Spleen (tissue), 11 donors: ENCODE data around the gene SSBP3. TPM values are rescaled to one million over a fixed set of nuclear protein-coding genes. Genes with fewer than 3 reads are reported as not detected.
A peak's percentile ranks its signal among the peaks of the same experiment; 100 is the strongest.

Experiments
- DNase-seq: peaks from one replicate; pipeline ENCODE4 v3.0.0-alpha.2; 2020
- H3K27ac ChIP-seq, 8 donors: fragments of 200-600 bp; sonication (generic) in 7 of 8; 1 replicate in 4 of 8; 2 replicates in 4 of 8; pipeline versions ENCODE4 v1.5.0 to v1.8.0; 2016 to 2021; ENCODE audit warnings: inconsistent platforms in 4 of 8, mild to moderate bottlenecking in 4 of 8, moderate library complexity in 1 of 8
- H3K27me3 ChIP-seq, 7 donors: fragments of 200-600 bp; sonication (generic) in 6 of 7; replicated peaks in 1 of 7; 1 replicate in 4 of 7; 2 replicates in 3 of 7; pipeline versions ENCODE4 v1.5.0 to v1.8.0; 2016 to 2021; ENCODE audit warnings: inconsistent platforms in 3 of 7, mild to moderate bottlenecking in 1 of 7
- H3K36me3 ChIP-seq, 6 donors: fragments of 200-600 bp; sonication (generic) in 5 of 6; 1 replicate in 4 of 6; 2 replicates in 2 of 6; pipeline versions ENCODE4 v1.5.0 to v1.8.0; 2016 to 2021; ENCODE audit warnings: inconsistent platforms in 2 of 6
- H3K4me1 ChIP-seq, 6 donors: fragments of 200-600 bp; sonication (generic) in 5 of 6; 1 replicate in 3 of 6; 2 replicates in 3 of 6; pipeline versions ENCODE4 v1.5.0 to v1.8.0; 2016 to 2021; ENCODE audit warnings: inconsistent platforms in 3 of 6
- H3K4me3 ChIP-seq, 8 donors: fragments of 200-600 bp; sonication (generic) in 7 of 8; 1 replicate in 4 of 8; 2 replicates in 4 of 8; pipeline versions ENCODE4 v1.5.0 to v1.8.0; 2016 to 2021; ENCODE audit warnings: inconsistent platforms in 4 of 8, mild to moderate bottlenecking in 4 of 8, moderate library complexity in 2 of 8
- H3K9me3 ChIP-seq, 8 donors: fragments of 200-600 bp; sonication (generic) in 7 of 8; 1 replicate in 4 of 8; 2 replicates in 4 of 8; pipeline versions ENCODE4 v1.5.0 to v1.8.0; 2016 to 2021; ENCODE audit warnings: inconsistent platforms in 4 of 8
- POLR2A ChIP-seq, 3 donors: fragments of 450-650 bp; IDR thresholded peaks; one replicate each; pipeline ENCODE4 v1.5.1; 2017; ENCODE audit warnings: antibody characterized with exemption in 3 of 3, mild to moderate bottlenecking in 1 of 3
- POLR2AphosphoS5 ChIP-seq, 3 donors: sonication (generic); formaldehyde crosslinking; IDR thresholded peaks; one replicate each; pipeline ENCODE4 v1.5.1; 2017; ENCODE audit warnings: antibody characterized with exemption in 3 of 3
- WGBS, 5 donors: extraction: QIAGEN DNeasy Blood & Tissue Kit in 3 of 5; methylation state at CpG; one replicate each; pipeline versions ENCODE4 v1.1.5 to v1.1.7; 2013 to 2018; 5-methylcytosine and 5-hydroxymethylcytosine counted together
- intact Hi-C: fragments of 100-400 bp; cut with DNase I; formaldehyde crosslinking; loops from one replicate; pipeline ENCODE4 v1.15.0; 2023; ENCODE audit warnings: low total_unique reads
- polyA plus RNA-seq, 3 donors: library from polyadenylated mRNA; stranded (reverse); fragments of 200-250 nt; gene quantifications; one replicate each; pipeline ENCODE4 v1.2.1, GENCODE V29; 2013
- total RNA-seq, 7 donors: library from RNA; depleted of rRNA in 3 of 7; stranded (reverse); fragments of >200 nt in 3 of 7; fragmentation: NEBNext Ultra II Directional in 4 of 7; extraction: Animal tissue kit (Norgen Biotek cat#: 25700) in 4 of 7; gene quantifications; one replicate each; pipeline versions ENCODE4 v1.1.0 to v1.2.1, GENCODE V29; 2016 to 2021
- TF ChIP-seq, protein P1 (sequence below), 11 experiments: fragments of 200-600 bp in 7 of 11; fragments of 450-650 bp in 4 of 11; sonication (generic) in 4 of 11; IDR thresholded peaks in 8 of 11; conservative IDR thresholded peaks in 3 of 11; 1 replicate in 7 of 11; 2 replicates in 4 of 11; pipeline versions ENCODE4 v1.4.0 to v1.8.0; 2016 to 2021; ENCODE audit warnings: antibody characterized with exemption in 11 of 11, inconsistent platforms in 4 of 11, mild to moderate bottlenecking in 1 of 11
- donor health status: healthy with polysubstance abuse.
- donor health status: DM: no; HTN: no; CAD: no; lungs with moderate emphysema.
- donor health status: DM: no; HTN: no; CAD: no.
- donor health status: Bipolar disorder and iron deficiency.
- donor health status: healthy.
- donor health status: DM: no; HTN: no; CAD: no.
- donor health status: DM: yes; HTN: yes; CAD: no.

Gene SSBP3
- total and polyA plus RNA-seq, 10 donors = 14.4 to 73.5 (median 26.3) TPM

DNA sequence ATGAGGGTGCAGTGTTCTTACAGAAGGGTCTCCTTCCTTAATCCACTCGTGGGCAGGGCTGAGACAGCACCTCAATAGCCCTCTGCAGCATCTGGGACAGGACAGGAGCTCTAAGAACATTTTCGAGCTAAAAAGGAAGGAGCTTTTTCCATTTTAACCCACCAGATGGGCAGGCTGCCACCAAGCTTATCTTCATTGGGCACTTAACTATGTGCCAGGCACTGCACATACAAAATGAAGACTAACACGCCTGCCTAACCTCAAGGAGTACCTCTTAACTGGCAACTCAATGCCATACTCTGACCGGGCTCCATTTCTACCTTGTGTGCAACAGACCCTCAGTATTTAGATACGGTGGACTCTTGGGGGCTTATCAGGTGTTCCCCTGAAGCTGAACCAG is 48.2 kb downstream of the SSBP3 start:
- Histone ChIP-seq H3K4me3 (no peak overlapping the region), H3K4me1 (peaks cover 23 to 93% (median 56%) of the 10 kb centered on the region in 6 donors), H3K9me3 (no peaks in the 10 kb centered on the region), H3K27ac (no peak overlapping the region), H3K27me3 (no peaks in the 10 kb centered on the region), H3K36me3 (peaks cover 0 to 7% (median 0%) of the 10 kb centered on the region in 6 donors)
- WGBS, 5 donors = 51 to 76% (median 63%) methylated on average over 5 of the region's 5 CpGs
- no peak for DNase-seq
- intact Hi-C loops = no loop called here
- TF ChIP-seq, protein P1, sequence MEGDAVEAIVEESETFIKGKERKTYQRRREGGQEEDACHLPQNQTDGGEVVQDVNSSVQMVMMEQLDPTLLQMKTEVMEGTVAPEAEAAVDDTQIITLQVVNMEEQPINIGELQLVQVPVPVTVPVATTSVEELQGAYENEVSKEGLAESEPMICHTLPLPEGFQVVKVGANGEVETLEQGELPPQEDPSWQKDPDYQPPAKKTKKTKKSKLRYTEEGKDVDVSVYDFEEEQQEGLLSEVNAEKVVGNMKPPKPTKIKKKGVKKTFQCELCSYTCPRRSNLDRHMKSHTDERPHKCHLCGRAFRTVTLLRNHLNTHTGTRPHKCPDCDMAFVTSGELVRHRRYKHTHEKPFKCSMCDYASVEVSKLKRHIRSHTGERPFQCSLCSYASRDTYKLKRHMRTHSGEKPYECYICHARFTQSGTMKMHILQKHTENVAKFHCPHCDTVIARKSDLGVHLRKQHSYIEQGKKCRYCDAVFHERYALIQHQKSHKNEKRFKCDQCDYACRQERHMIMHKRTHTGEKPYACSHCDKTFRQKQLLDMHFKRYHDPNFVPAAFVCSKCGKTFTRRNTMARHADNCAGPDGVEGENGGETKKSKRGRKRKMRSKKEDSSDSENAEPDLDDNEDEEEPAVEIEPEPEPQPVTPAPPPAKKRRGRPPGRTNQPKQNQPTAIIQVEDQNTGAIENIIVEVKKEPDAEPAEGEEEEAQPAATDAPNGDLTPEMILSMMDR (IDR thresholded peaks at IDR 0.05 in 8 of 11, conservative IDR thresholded peaks at IDR 0.05 in 3 of 11) = no peak
- TF ChIP-seq POLR2A (IDR thresholded peaks at IDR 0.05) (no peak), POLR2AphosphoS5 (IDR thresholded peaks at IDR 0.05) (no peak)

GRCh38 chr1:54356680-54357147 is 49.5 kb downstream of the SSBP3 start:
- no peaks in the 10 kb centered on the region for H3K9me3 ChIP-seq
- no peak for TF ChIP-seq POLR2A (IDR thresholded peaks at IDR 0.05)
- TF ChIP-seq, protein P1 (IDR thresholded peaks at IDR 0.05 in 8 of 11, conservative IDR thresholded peaks at IDR 0.05 in 3 of 11) = no peak
- TF ChIP-seq POLR2AphosphoS5 (IDR thresholded peaks at IDR 0.05) = no peak
- H3K4me1 ChIP-seq = peaks cover 23 to 95% (median 55%) of the 10 kb centered on the region in 6 donors
- WGBS, 5 donors = 20 to 34% (median 28%) methylated on average over 9 of the region's 9 CpGs
- H3K4me3 ChIP-seq = peak overlapping the region in 5 of 8 donors; percentile 1 to 60 (median 23)
- peak overlapping the region in 5 of 8 donors; percentile 27 to 54 (median 46) for H3K27ac ChIP-seq
- peaks cover 0 to 7% (median 0%) of the 10 kb centered on the region in 6 donors for H3K36me3 ChIP-seq
- no peak for DNase-seq
- intact Hi-C loops = no loop called here
- no peaks in the 10 kb centered on the region for H3K27me3 ChIP-seq

DNA sequence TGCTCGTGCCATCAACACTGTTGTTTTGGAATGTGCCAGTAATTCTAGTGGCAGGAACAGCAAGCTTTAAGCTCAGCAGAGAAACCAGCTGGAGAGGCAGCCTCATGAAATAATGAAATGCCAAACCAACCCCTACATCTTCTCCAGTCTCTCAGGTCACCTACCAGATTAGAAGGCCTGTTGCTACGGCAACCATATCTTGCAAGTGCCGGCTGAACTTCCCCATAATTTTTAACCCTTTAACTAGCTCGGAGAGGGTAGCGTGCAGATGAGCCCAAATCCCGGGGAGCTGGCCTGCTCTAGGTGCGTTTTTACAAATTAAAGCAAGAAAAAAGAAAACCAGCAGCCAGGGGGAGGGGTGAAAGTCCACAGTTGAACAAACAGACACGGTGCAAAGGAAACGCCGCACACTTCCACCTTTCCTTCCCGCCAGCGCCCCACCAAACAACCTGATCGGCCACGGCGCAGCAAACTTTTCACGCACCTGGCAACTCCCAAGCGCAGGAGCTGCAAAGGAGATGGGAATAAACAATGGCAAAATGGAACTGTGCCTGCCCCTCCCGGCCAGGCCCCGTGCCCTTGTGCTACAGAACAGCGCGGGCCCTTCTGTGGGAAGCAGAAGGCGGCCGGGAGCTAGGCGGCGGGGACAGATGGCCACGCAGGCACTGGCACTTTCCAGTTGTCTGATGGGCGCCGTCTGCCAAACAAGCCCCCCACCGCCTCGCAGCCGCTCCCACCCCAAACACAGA is 50.1 kb downstream of the SSBP3 start:
- Histone ChIP-seq H3K27me3 (no peaks in the 10 kb centered on the region), H3K9me3 (no peaks in the 10 kb centered on the region), H3K4me1 (peaks cover 23 to 95% (median 56%) of the 10 kb centered on the region in 6 donors), H3K4me3 (peak overlapping the region; percentile 1 to 60 (median 18)), H3K36me3 (peaks cover 0 to 7% (median 0%) of the 10 kb centered on the region in 6 donors), H3K27ac (peak overlapping the region in 5 of 8 donors; percentile 27 to 54 (median 46))
- TF ChIP-seq POLR2A (IDR thresholded peaks at IDR 0.05) = no peak
- peak in 2 of 3 donors; percentile 35 to 51 for TF ChIP-seq POLR2AphosphoS5 (IDR thresholded peaks at IDR 0.05)
- WGBS, 5 donors = 15 to 46% (median 23%) methylated on average over 24 to 31 of the region's 31 CpGs
- intact Hi-C loops = no loop called here
- DNase-seq = no peak

DNA sequence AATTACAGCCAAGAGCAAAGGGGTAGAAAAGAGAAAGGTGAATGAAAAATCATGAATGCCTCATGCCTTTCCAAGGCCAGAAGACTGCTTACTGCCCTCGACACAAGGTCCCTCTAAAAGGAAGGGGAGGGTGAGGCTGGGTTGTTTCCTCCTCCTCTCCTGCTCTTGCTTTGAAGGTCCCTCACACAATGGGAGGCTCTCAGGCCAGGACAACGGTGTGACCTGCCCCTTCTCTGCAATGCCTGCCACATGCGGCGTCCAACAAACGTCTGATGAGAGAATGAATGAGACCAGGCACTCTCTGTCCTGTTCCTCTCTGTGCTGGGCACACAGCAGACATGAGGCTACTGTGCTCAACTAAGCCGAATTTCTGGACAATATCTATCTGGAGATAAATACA is 51.3 kb downstream of the SSBP3 start:
- 54 to 69% (median 66%) methylated on average over 6 of the region's 6 CpGs for WGBS, 5 donors
- intact Hi-C loops = no loop called here
- H3K4me3 ChIP-seq = no peak overlapping the region
- no peak for DNase-seq
- H3K9me3 ChIP-seq = no peaks in the 10 kb centered on the region
- TF ChIP-seq POLR2AphosphoS5 (IDR thresholded peaks at IDR 0.05) = peak in 2 of 3 donors; percentile 70 to 77
- TF ChIP-seq, protein P1 (IDR thresholded peaks at IDR 0.05 in 8 of 11, conservative IDR thresholded peaks at IDR 0.05 in 3 of 11) = no peak
- peak overlapping the region in 6 of 8 donors; percentile 4 to 65 (median 42) for H3K27ac ChIP-seq
- H3K27me3 ChIP-seq = no peaks in the 10 kb centered on the region
- H3K36me3 ChIP-seq = peaks cover 0 to 7% (median 0%) of the 10 kb centered on the region in 6 donors
- peaks cover 23 to 88% (median 54%) of the 10 kb centered on the region in 6 donors for H3K4me1 ChIP-seq
